ENCODE data around the gene SLIT3. TPM values are rescaled to one million over a fixed set of nuclear protein-coding genes. Genes with fewer than 3 reads are reported as not detected.

The SLIT3 gene
- total RNA-seq, 1 donor from 2014 or later: 31.8 TPM

DNA sequence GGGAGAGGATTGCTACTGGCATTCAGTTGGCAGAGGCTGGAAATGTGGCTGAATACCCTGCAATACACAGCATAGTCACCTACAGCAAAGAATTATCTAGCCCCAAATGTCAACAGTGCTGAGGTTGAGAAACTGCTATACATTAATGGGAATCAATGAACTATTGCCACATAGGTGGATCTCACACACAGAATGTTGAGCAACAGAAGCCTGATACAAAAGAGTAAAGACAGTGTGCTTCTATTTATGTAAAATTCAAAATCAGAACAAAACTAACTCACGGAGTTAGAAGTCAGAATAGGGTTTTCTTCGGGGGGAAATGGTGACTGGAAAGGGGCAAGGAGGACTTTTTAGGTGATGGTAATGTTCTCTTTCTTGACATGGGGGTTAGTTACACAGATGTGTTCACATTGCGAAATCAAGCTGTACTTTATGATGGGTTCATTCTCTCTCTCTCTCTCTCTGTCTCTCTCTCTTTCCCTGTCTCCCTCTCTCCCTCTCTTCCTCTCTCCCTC lies 676.0 kb downstream of the SLIT3 start:
- H3K9me3 Mint-ChIP-seq (ENCODE audit: unreplicated experiment): no peaks in the 10 kb centered on the region
- TF ChIP-seq, protein P1, sequence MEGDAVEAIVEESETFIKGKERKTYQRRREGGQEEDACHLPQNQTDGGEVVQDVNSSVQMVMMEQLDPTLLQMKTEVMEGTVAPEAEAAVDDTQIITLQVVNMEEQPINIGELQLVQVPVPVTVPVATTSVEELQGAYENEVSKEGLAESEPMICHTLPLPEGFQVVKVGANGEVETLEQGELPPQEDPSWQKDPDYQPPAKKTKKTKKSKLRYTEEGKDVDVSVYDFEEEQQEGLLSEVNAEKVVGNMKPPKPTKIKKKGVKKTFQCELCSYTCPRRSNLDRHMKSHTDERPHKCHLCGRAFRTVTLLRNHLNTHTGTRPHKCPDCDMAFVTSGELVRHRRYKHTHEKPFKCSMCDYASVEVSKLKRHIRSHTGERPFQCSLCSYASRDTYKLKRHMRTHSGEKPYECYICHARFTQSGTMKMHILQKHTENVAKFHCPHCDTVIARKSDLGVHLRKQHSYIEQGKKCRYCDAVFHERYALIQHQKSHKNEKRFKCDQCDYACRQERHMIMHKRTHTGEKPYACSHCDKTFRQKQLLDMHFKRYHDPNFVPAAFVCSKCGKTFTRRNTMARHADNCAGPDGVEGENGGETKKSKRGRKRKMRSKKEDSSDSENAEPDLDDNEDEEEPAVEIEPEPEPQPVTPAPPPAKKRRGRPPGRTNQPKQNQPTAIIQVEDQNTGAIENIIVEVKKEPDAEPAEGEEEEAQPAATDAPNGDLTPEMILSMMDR (IDR thresholded peaks at IDR 0.05): no peak
- no peaks in the 10 kb centered on the region for H3K36me3 Mint-ChIP-seq (ENCODE audit: unreplicated experiment)
- no peak overlapping the region for H3K27ac Mint-ChIP-seq (ENCODE audit: unreplicated experiment)
- DNase-seq (ENCODE audit: extremely low spot score, unreplicated experiment): no peak
- H3K4me1 Mint-ChIP-seq (ENCODE audit: unreplicated experiment): no peaks in the 10 kb centered on the region
- no peak overlapping the region for H3K4me3 Mint-ChIP-seq (ENCODE audit: unreplicated experiment)
- H3K27me3 Mint-ChIP-seq (ENCODE audit: unreplicated experiment): peaks cover 36% of the 10 kb centered on the region

DNA sequence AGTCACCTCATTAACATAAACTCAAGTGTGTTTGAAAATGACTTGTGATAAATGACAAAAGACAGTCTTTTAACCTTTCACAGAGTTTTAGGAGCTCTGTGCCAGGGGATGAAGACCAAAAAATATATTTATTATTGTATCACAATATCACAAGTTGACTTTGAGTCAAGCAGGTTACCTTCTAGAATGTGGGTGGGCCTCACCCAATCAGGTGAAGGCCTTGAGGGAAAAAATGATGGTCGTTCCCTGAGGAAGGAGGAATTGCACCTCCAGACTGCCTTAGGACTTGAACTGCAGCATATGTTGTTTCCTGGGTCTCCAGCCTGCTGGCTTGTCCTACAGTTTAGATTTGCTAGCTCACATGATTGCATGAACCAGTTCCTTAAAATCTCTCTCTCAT lies 680.1 kb downstream of the SLIT3 start:
- Mint-ChIP-seq H3K4me1 (ENCODE audit: unreplicated experiment) (no peaks in the 10 kb centered on the region), H3K36me3 (ENCODE audit: unreplicated experiment) (no peaks in the 10 kb centered on the region), H3K9me3 (ENCODE audit: unreplicated experiment) (no peaks in the 10 kb centered on the region), H3K4me3 (ENCODE audit: unreplicated experiment) (no peak overlapping the region), H3K27ac (ENCODE audit: unreplicated experiment) (no peak overlapping the region), H3K27me3 (ENCODE audit: unreplicated experiment) (peaks cover 24% of the 10 kb centered on the region)
- TF ChIP-seq, protein P1 (IDR thresholded peaks at IDR 0.05): no peak
- no peak for DNase-seq (ENCODE audit: extremely low spot score, unreplicated experiment)

DNA sequence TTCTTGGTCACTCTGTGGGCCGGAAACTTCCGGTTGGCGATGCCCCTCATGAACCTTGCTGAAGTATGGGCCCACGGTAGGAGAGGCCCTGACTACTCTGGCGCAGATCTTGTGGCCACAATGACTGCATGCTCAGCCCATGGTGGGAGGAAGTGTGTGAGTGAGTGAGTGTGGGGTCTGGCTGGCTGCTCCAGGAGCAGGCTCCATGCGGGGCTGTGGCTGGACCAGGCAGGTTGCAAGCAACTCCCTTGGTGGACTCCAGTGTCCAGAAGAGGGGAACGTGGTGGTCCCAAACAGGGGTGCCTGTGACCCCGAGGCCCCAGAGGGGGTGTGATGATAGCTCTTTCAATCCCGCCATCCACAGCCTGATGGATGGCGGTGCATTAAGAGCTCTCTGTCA lies 686.3 kb downstream of the SLIT3 start:
- H3K4me1 Mint-ChIP-seq (ENCODE audit: unreplicated experiment): peaks cover 5% of the 10 kb centered on the region
- DNase-seq (ENCODE audit: extremely low spot score, unreplicated experiment): no peak
- TF ChIP-seq, protein P1 (IDR thresholded peaks at IDR 0.05): no peak
- H3K4me3 Mint-ChIP-seq (ENCODE audit: unreplicated experiment): no peak overlapping the region
- no peaks in the 10 kb centered on the region for H3K27me3 Mint-ChIP-seq (ENCODE audit: unreplicated experiment)
- no peaks in the 10 kb centered on the region for H3K9me3 Mint-ChIP-seq (ENCODE audit: unreplicated experiment)
- H3K27ac Mint-ChIP-seq (ENCODE audit: unreplicated experiment): no peak overlapping the region
- H3K36me3 Mint-ChIP-seq (ENCODE audit: unreplicated experiment): no peaks in the 10 kb centered on the region

DNA sequence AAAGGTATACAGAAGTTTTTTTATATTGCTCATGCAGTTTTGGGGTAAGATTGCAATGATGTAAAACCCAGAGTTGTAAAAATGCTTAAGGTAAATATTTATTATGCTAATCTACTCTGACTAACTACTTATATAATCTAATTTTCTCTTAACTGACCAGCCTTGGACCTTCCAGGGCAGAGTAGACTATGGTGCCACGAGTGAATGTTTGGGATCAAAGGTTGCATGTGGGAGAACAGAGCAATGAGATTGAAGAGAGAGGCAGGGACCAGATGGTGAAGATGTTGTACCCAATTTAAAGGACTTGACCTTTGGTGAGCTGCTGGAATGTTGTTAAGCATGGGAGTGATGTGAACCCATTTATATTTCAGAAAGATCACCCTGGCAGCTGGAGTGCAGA lies 686.9 kb downstream of the SLIT3 start:
- no peaks in the 10 kb centered on the region for H3K36me3 Mint-ChIP-seq (ENCODE audit: unreplicated experiment)
- TF ChIP-seq, protein P1 (IDR thresholded peaks at IDR 0.05): no peak
- no peak overlapping the region for H3K27ac Mint-ChIP-seq (ENCODE audit: unreplicated experiment)
- DNase-seq (ENCODE audit: extremely low spot score, unreplicated experiment): no peak
- H3K4me3 Mint-ChIP-seq (ENCODE audit: unreplicated experiment): no peak overlapping the region
- H3K4me1 Mint-ChIP-seq (ENCODE audit: unreplicated experiment): peaks cover 5% of the 10 kb centered on the region
- H3K9me3 Mint-ChIP-seq (ENCODE audit: unreplicated experiment): no peaks in the 10 kb centered on the region
- H3K27me3 Mint-ChIP-seq (ENCODE audit: unreplicated experiment): no peaks in the 10 kb centered on the region

DNA sequence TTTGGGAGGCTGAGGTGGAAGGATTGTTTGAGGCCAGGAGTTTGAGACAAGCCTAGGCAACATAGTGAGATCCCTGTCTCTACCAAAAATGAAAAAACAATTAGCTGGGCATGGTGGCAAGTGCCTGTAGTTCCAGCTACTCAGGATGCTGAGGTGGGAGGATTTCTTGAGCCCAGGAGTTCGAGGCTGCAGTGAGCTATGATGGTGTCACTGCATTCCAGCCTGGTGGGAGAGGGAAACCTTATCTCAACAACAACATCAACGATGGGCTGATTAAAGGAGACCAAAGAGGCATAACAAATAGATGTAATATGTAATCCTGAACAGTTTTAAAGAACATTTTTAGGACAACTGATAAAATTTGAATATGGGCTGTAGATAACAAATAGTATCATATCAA lies 687.5 kb downstream of the SLIT3 start:
- TF ChIP-seq, protein P1 (IDR thresholded peaks at IDR 0.05): no peak
- Mint-ChIP-seq H3K36me3 (ENCODE audit: unreplicated experiment) (no peaks in the 10 kb centered on the region), H3K27ac (ENCODE audit: unreplicated experiment) (no peak overlapping the region), H3K4me1 (ENCODE audit: unreplicated experiment) (peaks cover 5% of the 10 kb centered on the region), H3K27me3 (ENCODE audit: unreplicated experiment) (no peaks in the 10 kb centered on the region), H3K4me3 (ENCODE audit: unreplicated experiment) (no peak overlapping the region), H3K9me3 (ENCODE audit: unreplicated experiment) (no peaks in the 10 kb centered on the region)
- no peak for DNase-seq (ENCODE audit: extremely low spot score, unreplicated experiment)
